A673 (cell line): ENCODE data around the gene ANK2.
"Not testable (repeated sequence)": the region's sequence is repeated elsewhere in the genome, so short reads cannot be mapped to it uniquely, and the experiment has no call there.

ENCODE experiments used
- EZH2 ChIP-seq: fragments of 200-600 bp; sonication (generic); IDR thresholded peaks from 2 replicates; pipeline ENCODE4 v1.6.1; 2017; ENCODE audit warnings: borderline replicate concordance, low read depth, mild to moderate bottlenecking, mixed read lengths, antibody characterized with exemption, low read length; ENCODE audit not compliant: poor library complexity, severe bottlenecking
- TF ChIP-seq, protein P1 (sequence below): fragments of 300-800, 200-600 bp; sonication (generic); conservative IDR thresholded peaks from 2 replicates; pipeline ENCODE4 v1.5.1; 2017; ENCODE audit warnings: low read depth, mild to moderate bottlenecking, antibody characterized with exemption, low read length, moderate library complexity, mixed read lengths

DNA sequence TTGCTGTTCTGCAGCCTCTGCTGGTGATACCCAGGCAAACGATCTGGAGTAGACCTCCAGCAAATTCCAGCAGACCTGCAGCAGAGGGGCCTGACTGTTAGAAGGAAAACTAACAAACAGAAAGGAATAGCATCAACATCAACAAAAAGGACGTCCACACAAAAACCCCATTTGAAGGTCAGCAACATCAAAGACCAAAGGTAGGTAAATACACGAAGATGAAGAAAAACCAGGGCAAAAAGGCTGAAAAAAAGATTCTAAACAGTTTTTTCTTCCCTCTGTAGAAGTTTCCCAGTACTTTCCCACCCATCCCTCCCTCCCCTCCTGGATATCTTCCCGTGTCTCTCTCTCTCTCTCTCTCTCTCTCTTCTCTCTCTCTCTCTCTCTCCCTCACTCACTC, 136.8 kb downstream of the ANK2 start:
- TF ChIP-seq, protein P1, sequence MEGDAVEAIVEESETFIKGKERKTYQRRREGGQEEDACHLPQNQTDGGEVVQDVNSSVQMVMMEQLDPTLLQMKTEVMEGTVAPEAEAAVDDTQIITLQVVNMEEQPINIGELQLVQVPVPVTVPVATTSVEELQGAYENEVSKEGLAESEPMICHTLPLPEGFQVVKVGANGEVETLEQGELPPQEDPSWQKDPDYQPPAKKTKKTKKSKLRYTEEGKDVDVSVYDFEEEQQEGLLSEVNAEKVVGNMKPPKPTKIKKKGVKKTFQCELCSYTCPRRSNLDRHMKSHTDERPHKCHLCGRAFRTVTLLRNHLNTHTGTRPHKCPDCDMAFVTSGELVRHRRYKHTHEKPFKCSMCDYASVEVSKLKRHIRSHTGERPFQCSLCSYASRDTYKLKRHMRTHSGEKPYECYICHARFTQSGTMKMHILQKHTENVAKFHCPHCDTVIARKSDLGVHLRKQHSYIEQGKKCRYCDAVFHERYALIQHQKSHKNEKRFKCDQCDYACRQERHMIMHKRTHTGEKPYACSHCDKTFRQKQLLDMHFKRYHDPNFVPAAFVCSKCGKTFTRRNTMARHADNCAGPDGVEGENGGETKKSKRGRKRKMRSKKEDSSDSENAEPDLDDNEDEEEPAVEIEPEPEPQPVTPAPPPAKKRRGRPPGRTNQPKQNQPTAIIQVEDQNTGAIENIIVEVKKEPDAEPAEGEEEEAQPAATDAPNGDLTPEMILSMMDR = not testable (repeated sequence)
- TF ChIP-seq EZH2 = not testable (repeated sequence)
